Liver (tissue), 9 donors: ENCODE results near the gene LRRC32. TPM values are rescaled to one million over a fixed set of nuclear protein-coding genes. Genes with fewer than 3 reads are reported as not detected.

Experiments used
- DNase-seq: peaks from one replicate; pipeline ENCODE4 v3.0.0-alpha.2; 2017; ENCODE audit warnings: low spot score
- H3K27ac ChIP-seq, 2 donors: one replicate each; pipeline ENCODE4 v1.7.0; 2013; ENCODE audit warnings: inconsistent platforms in 2 of 2, low read length in 2 of 2, control low read depth in 1 of 2, low read depth in 1 of 2, mild to moderate bottlenecking in 1 of 2
- H3K27me3 ChIP-seq, 4 donors: one replicate each; pipeline versions ENCODE4 v1.6.1 to v1.7.0; 2013; ENCODE audit warnings: low read length in 3 of 4, inconsistent platforms in 1 of 4, mild to moderate bottlenecking in 1 of 4, moderate library complexity in 1 of 4; ENCODE audit not compliant: control insufficient read depth in 4 of 4, insufficient read depth in 4 of 4
- H3K36me3 ChIP-seq, 4 donors: one replicate each; pipeline versions ENCODE4 v1.6.1 to v1.7.0; 2013; ENCODE audit warnings: low read length in 3 of 4, mild to moderate bottlenecking in 3 of 4, low read depth in 1 of 4, moderate library complexity in 1 of 4; ENCODE audit not compliant: control insufficient read depth in 4 of 4, insufficient read depth in 3 of 4
- H3K4me1 ChIP-seq, 4 donors: one replicate each; pipeline versions ENCODE4 v1.6.1 to v1.7.0; 2013; ENCODE audit warnings: low read length in 3 of 4, mild to moderate bottlenecking in 3 of 4, moderate library complexity in 1 of 4; ENCODE audit not compliant: control insufficient read depth in 4 of 4, insufficient read depth in 4 of 4
- H3K4me3 ChIP-seq, 3 donors: one replicate each; pipeline versions ENCODE4 v1.6.1 to v1.7.0; 2013; ENCODE audit warnings: low read length in 3 of 3, control low read depth in 1 of 3, low read depth in 1 of 3, mild to moderate bottlenecking in 1 of 3
- H3K9ac ChIP-seq, 2 donors: one replicate each; pipeline ENCODE4 v1.7.0; 2013; ENCODE audit warnings: low read length in 2 of 2, mild to moderate bottlenecking in 2 of 2, moderate library complexity in 2 of 2, control low read depth in 1 of 2, low read depth in 1 of 2
- H3K9me3 ChIP-seq, 4 donors: one replicate each; pipeline versions ENCODE4 v1.6.1 to v1.7.0; 2013; ENCODE audit warnings: low read length in 3 of 4; ENCODE audit not compliant: control insufficient read depth in 4 of 4
- ATF3 ChIP-seq: IDR thresholded peaks from 2 replicates; pipeline ENCODE4 v1.6.1; 2016; ENCODE audit warnings: antibody characterized with exemption
- EGR1 ChIP-seq, 2 donors: IDR thresholded peaks; 2 replicates each; pipeline ENCODE4 v1.6.1; 2016 to 2018; ENCODE audit warnings: antibody characterized with exemption in 2 of 2, low read depth in 2 of 2
- FOXA1 ChIP-seq: IDR thresholded peaks from 2 replicates; pipeline ENCODE4 v1.6.1; 2016; ENCODE audit warnings: antibody characterized with exemption
- GABPA ChIP-seq, 2 donors: IDR thresholded peaks in 1 of 2; conservative IDR thresholded peaks in 1 of 2; 2 replicates each; pipeline ENCODE4 v1.6.1; 2016; ENCODE audit warnings: antibody characterized with exemption in 2 of 2, mild to moderate bottlenecking in 1 of 2, moderate library complexity in 1 of 2
- HNF4A ChIP-seq, 2 donors: conservative IDR thresholded peaks; 2 replicates each; pipeline ENCODE4 v1.6.1; 2016; ENCODE audit warnings: antibody characterized with exemption in 2 of 2, mild to moderate bottlenecking in 2 of 2
- HNF4G ChIP-seq: IDR thresholded peaks from 2 replicates; pipeline ENCODE4 v1.6.1; 2016; ENCODE audit warnings: antibody characterized with exemption
- JUND ChIP-seq, 2 donors: IDR thresholded peaks; 2 replicates each; pipeline ENCODE4 v1.6.1; 2016; ENCODE audit warnings: antibody characterized with exemption in 2 of 2
- NR2F2 ChIP-seq: IDR thresholded peaks from 2 replicates; pipeline ENCODE4 v1.6.1; 2016; ENCODE audit warnings: antibody characterized with exemption
- RXRA ChIP-seq, 2 donors: IDR thresholded peaks; 2 replicates each; pipeline ENCODE4 v1.6.1; 2017 to 2018; ENCODE audit warnings: antibody characterized with exemption in 2 of 2, mild to moderate bottlenecking in 1 of 2
- SP1 ChIP-seq: IDR thresholded peaks from 2 replicates; pipeline ENCODE4 v1.6.1; 2018; ENCODE audit warnings: antibody characterized with exemption, mild to moderate bottlenecking
- TAF1 ChIP-seq: conservative IDR thresholded peaks from 2 replicates; pipeline ENCODE4 v1.6.1; 2016; ENCODE audit warnings: antibody characterized with exemption, mild to moderate bottlenecking
- YY1 ChIP-seq: IDR thresholded peaks from 2 replicates; pipeline ENCODE4 v1.6.1; 2016; ENCODE audit warnings: antibody characterized with exemption, mild to moderate bottlenecking
- ZBTB33 ChIP-seq: IDR thresholded peaks from 2 replicates; pipeline ENCODE4 v1.6.1; 2016; ENCODE audit warnings: antibody characterized with exemption
- WGBS: extraction: QIAGEN DNeasy Blood & Tissue Kit; methylation state at CpG from one replicate; pipeline ENCODE4 v1.1.7; 2013; 5-methylcytosine and 5-hydroxymethylcytosine counted together
- polyA plus RNA-seq, 2 donors: library from polyadenylated mRNA; stranded (reverse) in 1 of 2; unstranded in 1 of 2; fragments of 200-250 nt in 1 of 2; fragments of >200 nt in 1 of 2; fragmentation: Nextera tagmentation in 1 of 2; extraction: Ambion mirVana in 1 of 2; gene quantifications; one replicate each; pipeline versions ENCODE4 v1.2.1 to v1.2.3, GENCODE V29; 2013 to 2015
- total RNA-seq, 2 donors: library from RNA; depleted of rRNA; stranded (reverse); fragments of >200 nt; gene quantifications; one replicate each; pipeline ENCODE4 v1.2.3, GENCODE V29; 2014
- TF ChIP-seq, protein P1 (sequence below): IDR thresholded peaks from 2 replicates; pipeline ENCODE4 v1.6.1; 2016; ENCODE audit warnings: antibody characterized with exemption, mild to moderate bottlenecking
- TF ChIP-seq, protein P2 (sequence below): fragments of 150-350 bp; IDR thresholded peaks from 2 replicates; pipeline ENCODE4 v1.5.1; 2017; ENCODE audit warnings: improper control_type of control experiment, low read depth, low read length; ENCODE audit not compliant: missing input control
- TF ChIP-seq, protein P3 (sequence below): IDR thresholded peaks from 2 replicates; pipeline ENCODE4 v1.6.1; 2016; ENCODE audit warnings: antibody characterized with exemption
- donor health status: healthy.
- donor health status: healthy.
- donor health status: healthy.
- donor health status: healthy.
- donor health status: healthy.

Gene LRRC32
- total and polyA plus RNA-seq, 4 donors: 5.4 to 15.4 (median 9.3) TPM

DNA sequence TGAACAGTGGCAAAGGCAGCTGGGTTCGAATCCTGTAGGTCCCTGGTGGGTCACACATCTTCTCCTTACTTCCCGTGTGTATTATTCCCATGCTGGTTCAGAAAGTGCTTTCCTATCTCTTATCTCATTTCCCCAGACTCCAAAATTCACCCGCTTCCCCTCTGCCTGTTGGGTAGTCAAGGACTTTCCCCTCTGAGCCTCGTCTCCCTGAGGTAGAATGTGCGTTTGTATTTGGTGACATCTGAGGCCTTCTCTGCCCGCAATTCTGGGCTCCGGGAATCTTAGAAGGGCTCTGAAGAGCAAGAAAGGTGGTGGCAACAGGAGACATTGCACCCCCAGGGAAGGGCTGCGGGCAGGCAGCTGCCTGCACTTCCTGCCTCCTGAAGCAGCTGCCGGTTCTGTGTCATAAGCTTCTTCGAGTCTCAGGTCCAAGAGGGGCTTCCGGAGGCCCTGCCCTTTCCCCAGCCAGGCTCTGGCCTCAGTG, 5.9 kb downstream of the LRRC32 start:
- no peak overlapping the region for H3K4me3 ChIP-seq
- H3K36me3 ChIP-seq: no peaks in the 10 kb centered on the region
- 56% methylated on average over 11 of the region's 11 CpGs for WGBS
- TF ChIP-seq HNF4A (conservative IDR thresholded peaks at IDR 0.05) (no peak), NR2F2 (peak; percentile 57)
- H3K9me3 ChIP-seq: no peaks in the 10 kb centered on the region
- no peak overlapping the region for H3K9ac ChIP-seq
- peak overlapping the region; percentile 12 to 56 for H3K27ac ChIP-seq
- peaks cover 0 to 1% (median 0%) of the 10 kb centered on the region in 4 donors for H3K27me3 ChIP-seq
- DNase-seq: no peak
- H3K4me1 ChIP-seq: no peaks in the 10 kb centered on the region

DNA sequence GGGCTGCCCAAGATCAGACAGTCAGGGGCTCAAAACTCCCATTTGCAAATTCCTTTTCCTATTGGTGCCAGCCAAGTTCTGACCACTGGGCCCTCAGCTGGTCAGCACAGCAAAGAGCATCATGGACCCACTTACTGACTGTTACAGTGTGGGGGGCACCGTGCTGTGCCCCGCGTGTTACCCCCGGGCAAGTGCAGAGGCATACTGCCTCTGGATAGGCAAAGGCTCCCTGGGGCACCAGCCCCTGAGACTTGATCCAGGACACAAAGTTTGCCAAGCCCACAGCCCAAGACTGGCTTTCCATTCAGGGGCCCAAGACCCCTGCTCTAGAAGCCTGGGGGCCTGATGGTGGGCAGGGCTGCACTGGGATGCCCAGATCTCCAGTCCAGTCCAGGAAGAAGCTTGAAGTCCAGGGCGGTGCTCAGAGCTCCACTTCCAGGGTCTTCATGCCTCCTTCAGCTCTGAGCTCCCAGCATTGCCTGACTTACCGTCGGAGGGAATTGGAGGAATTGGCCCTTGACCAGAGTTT, 6.6 kb downstream of the LRRC32 start:
- Histone ChIP-seq H3K9ac (no peak overlapping the region), H3K4me3 (no peak overlapping the region), H3K36me3 (no peaks in the 10 kb centered on the region), H3K4me1 (no peaks in the 10 kb centered on the region), H3K9me3 (no peaks in the 10 kb centered on the region), H3K27ac (peak overlapping the region in 1 of 2 donors; percentile 12), H3K27me3 (no peaks in the 10 kb centered on the region)
- TF ChIP-seq HNF4A (conservative IDR thresholded peaks at IDR 0.05): no peak
- TF ChIP-seq EGR1 (IDR thresholded peaks at IDR 0.05; ENCODE audit: low read depth in 2 of 2): no peak
- TF ChIP-seq JUND (IDR thresholded peaks at IDR 0.05): no peak
- no peak for TF ChIP-seq NR2F2
- TF ChIP-seq, protein P1, sequence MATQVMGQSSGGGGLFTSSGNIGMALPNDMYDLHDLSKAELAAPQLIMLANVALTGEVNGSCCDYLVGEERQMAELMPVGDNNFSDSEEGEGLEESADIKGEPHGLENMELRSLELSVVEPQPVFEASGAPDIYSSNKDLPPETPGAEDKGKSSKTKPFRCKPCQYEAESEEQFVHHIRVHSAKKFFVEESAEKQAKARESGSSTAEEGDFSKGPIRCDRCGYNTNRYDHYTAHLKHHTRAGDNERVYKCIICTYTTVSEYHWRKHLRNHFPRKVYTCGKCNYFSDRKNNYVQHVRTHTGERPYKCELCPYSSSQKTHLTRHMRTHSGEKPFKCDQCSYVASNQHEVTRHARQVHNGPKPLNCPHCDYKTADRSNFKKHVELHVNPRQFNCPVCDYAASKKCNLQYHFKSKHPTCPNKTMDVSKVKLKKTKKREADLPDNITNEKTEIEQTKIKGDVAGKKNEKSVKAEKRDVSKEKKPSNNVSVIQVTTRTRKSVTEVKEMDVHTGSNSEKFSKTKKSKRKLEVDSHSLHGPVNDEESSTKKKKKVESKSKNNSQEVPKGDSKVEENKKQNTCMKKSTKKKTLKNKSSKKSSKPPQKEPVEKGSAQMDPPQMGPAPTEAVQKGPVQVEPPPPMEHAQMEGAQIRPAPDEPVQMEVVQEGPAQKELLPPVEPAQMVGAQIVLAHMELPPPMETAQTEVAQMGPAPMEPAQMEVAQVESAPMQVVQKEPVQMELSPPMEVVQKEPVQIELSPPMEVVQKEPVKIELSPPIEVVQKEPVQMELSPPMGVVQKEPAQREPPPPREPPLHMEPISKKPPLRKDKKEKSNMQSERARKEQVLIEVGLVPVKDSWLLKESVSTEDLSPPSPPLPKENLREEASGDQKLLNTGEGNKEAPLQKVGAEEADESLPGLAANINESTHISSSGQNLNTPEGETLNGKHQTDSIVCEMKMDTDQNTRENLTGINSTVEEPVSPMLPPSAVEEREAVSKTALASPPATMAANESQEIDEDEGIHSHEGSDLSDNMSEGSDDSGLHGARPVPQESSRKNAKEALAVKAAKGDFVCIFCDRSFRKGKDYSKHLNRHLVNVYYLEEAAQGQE: no peak
- TF ChIP-seq YY1: no peak
- TF ChIP-seq ATF3: no peak
- no peak for TF ChIP-seq FOXA1
- TF ChIP-seq HNF4G: no peak
- WGBS: 92% methylated on average over 7 of the region's 7 CpGs
- DNase-seq: no peak

DNA sequence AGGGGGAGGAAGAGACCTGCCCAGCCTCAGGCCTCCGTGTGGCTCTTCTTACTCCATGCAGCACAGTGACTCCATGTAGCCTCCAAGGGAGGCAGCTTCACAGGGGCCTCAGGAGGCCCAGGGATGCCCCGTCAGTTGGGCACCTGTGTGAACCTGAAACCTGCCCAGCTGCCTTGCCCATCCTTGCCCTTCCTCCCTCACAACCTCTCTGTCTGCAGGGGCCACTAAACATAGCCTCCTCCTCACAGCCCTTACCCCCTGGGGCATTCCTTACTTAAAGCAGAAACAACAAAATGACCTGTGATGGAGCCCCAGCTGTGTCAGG, 7.1 kb downstream of the LRRC32 start:
- H3K27ac ChIP-seq: no peak overlapping the region
- H3K27me3 ChIP-seq: no peaks in the 10 kb centered on the region
- WGBS: 78% methylated on average over 2 of the region's 2 CpGs
- no peaks in the 10 kb centered on the region for H3K9me3 ChIP-seq
- H3K4me3 ChIP-seq: no peak overlapping the region
- no peak for DNase-seq
- H3K4me1 ChIP-seq: no peaks in the 10 kb centered on the region
- H3K36me3 ChIP-seq: no peaks in the 10 kb centered on the region
- no peak overlapping the region for H3K9ac ChIP-seq
- no peak for TF ChIP-seq ATF3
- TF ChIP-seq ZBTB33: no peak
- no peak for TF ChIP-seq EGR1 (IDR thresholded peaks at IDR 0.05; ENCODE audit: low read depth in 2 of 2)
- TF ChIP-seq JUND (IDR thresholded peaks at IDR 0.05): no peak
- no peak for TF ChIP-seq YY1
- no peak for TF ChIP-seq HNF4A (conservative IDR thresholded peaks at IDR 0.05)
- TF ChIP-seq TAF1: no peak
- TF ChIP-seq, protein P2, sequence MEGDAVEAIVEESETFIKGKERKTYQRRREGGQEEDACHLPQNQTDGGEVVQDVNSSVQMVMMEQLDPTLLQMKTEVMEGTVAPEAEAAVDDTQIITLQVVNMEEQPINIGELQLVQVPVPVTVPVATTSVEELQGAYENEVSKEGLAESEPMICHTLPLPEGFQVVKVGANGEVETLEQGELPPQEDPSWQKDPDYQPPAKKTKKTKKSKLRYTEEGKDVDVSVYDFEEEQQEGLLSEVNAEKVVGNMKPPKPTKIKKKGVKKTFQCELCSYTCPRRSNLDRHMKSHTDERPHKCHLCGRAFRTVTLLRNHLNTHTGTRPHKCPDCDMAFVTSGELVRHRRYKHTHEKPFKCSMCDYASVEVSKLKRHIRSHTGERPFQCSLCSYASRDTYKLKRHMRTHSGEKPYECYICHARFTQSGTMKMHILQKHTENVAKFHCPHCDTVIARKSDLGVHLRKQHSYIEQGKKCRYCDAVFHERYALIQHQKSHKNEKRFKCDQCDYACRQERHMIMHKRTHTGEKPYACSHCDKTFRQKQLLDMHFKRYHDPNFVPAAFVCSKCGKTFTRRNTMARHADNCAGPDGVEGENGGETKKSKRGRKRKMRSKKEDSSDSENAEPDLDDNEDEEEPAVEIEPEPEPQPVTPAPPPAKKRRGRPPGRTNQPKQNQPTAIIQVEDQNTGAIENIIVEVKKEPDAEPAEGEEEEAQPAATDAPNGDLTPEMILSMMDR: no peak
- no peak for TF ChIP-seq RXRA (IDR thresholded peaks at IDR 0.05)
- TF ChIP-seq SP1: no peak
- TF ChIP-seq FOXA1: no peak
- TF ChIP-seq, protein P3, sequence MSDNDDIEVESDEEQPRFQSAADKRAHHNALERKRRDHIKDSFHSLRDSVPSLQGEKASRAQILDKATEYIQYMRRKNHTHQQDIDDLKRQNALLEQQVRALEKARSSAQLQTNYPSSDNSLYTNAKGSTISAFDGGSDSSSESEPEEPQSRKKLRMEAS: no peak
- TF ChIP-seq GABPA (IDR thresholded peaks at IDR 0.05 in 1 of 2, conservative IDR thresholded peaks at IDR 0.05 in 1 of 2): no peak
- TF ChIP-seq NR2F2: no peak
- no peak for TF ChIP-seq HNF4G
